GM23338 (cell line): ENCODE data around the gene POU5F1.

ENCODE experiments used
- CREB1 ChIP-seq: fragments of 250-450 bp; sonication (Bioruptor Pico); IDR thresholded peaks from 2 replicates; pipeline ENCODE4 v1.5.0; 2020; ENCODE audit warnings: low read depth, mild to moderate bottlenecking, moderate library complexity
- CTCF ChIP-seq, 2 experiments: fragments of 200-600 bp in 1 of 2; sonication (generic) in 1 of 2; conservative IDR thresholded peaks; 2 replicates each; pipeline versions ENCODE4 v1.5.1 to v1.6.1; 2016 to 2017; ENCODE audit warnings: antibody characterized with exemption in 2 of 2, low read depth in 2 of 2, mild to moderate bottlenecking in 2 of 2, moderate library complexity in 1 of 2
- EZH2 ChIP-seq: fragments of 200-600 bp; sonication (generic); IDR thresholded peaks from one replicate; pipeline ENCODE4 v1.8.0; 2017; ENCODE audit warnings: antibody characterized with exemption, mild to moderate bottlenecking, low read depth; ENCODE audit not compliant: unreplicated experiment
- EZH2phosphoT487 ChIP-seq: fragments of 200-600 bp; sonication (generic); IDR thresholded peaks from one replicate; pipeline ENCODE4 v1.8.1; 2018; ENCODE audit warnings: antibody characterized with exemption; ENCODE audit not compliant: unreplicated experiment
- POLR2AphosphoS5 ChIP-seq: IDR thresholded peaks from 2 replicates; pipeline ENCODE4 v1.6.1; 2016; ENCODE audit warnings: antibody characterized with exemption, low read depth
- REST ChIP-seq: IDR thresholded peaks from one replicate; pipeline ENCODE4 v1.6.1; 2018; ENCODE audit warnings: antibody characterized with exemption; ENCODE audit not compliant: unreplicated experiment
- ZNF462 ChIP-seq: fragments of 250-450 bp; sonication (Bioruptor Pico); IDR thresholded peaks from 2 replicates; pipeline ENCODE4 v1.5.0; 2020; ENCODE audit warnings: mild to moderate bottlenecking, moderate library complexity

GRCh38 chr6:31121131-31121790 is 49.2 kb downstream of the POU5F1 start:
- TF ChIP-seq EZH2 (no peak), CTCF (conservative IDR thresholded peaks at IDR 0.05; ENCODE audit: low read depth in 2 of 2) (no peak), REST (no peak), POLR2AphosphoS5 (no peak), CREB1 (CRISPR knock-in tag) (no peak), EZH2phosphoT487 (no peak), ZNF462 (CRISPR knock-in tag) (no peak)
